Coronary artery (tissue), 2 donors: Measurements from ENCODE around the gene RNF166.
A peak's percentile ranks its signal among the peaks of the same experiment; 100 is the strongest.

ENCODE experiments used
- DNase-seq: peaks from one replicate; pipeline ENCODE4 v3.0.0-alpha.2; 2017; ENCODE audit warnings: low spot score
- H3K27ac ChIP-seq, 2 donors: fragments of 200-600 bp; sonication (generic); one replicate each; pipeline ENCODE4 v1.5.1; 2016 to 2019
- H3K4me3 ChIP-seq: fragments of 200-600 bp; sonication (generic); 2 replicates; pipeline ENCODE4 v1.5.1; 2016; ENCODE audit warnings: mild to moderate bottlenecking, moderate library complexity
- CTCF ChIP-seq: fragments of 200-600 bp; sonication (generic); IDR thresholded peaks from one replicate; pipeline ENCODE4 v1.5.1; 2019; ENCODE audit warnings: antibody characterized with exemption

The RNF166 gene

DNA sequence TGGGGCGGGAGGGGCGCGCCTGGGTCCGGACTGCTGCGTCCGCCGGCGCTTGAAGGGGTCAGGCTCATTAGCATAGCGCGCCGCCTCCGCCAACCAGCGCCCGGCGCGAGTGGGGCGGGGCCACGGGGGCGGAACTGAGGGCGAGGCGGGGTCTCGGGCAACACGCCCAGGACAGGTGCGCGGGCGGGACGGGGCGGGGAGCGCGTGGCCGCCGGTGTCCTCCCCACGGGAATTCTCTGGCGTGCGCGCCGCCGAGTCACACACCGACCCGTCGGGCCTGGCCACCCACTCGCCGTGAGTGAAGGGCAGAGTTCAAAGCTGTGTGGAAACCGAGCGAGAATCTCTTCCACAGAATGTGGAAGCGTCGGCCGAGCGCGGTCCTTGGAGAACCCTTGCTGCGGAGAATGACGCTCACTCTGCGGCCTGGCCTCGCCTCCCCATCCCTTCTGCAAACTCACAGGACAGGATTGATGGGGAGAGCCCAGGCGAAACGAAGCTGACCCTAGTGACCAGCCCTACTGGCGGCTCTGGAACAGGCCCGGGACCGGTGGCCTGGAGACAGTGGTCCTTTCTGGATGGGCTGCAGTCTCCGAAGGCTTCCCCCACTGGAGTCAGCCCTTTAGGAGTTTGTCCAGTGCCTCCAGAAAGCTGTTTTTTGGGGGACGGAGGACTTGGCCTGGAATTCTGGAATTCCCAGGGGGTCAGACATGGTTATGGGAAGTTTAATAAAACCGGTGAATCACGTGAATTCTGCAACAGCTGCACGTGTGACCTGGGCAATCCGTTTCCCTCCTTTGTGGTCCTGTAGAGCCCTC lies 19.6 kb downstream of the RNF166 start, which contains the start of gene SNAI3:
SNAI3 (minus strand) TSS at position 69 of the 815 bp plus-strand sequence. CDS start 101 bp downstream, outside the sequence.
- TF ChIP-seq CTCF: no peak
- H3K27ac ChIP-seq: no peak within 1 kb of the TSS
- DNase-seq: no peak
- peak within 1 kb of the TSS; percentile 64 for H3K4me3 ChIP-seq

- no peak for TF ChIP-seq CTCF
- Histone ChIP-seq H3K4me3 (peak overlapping the region; percentile 64), H3K27ac (no peak overlapping the region)
- DNase-seq: no peak
Observed at GRCh38 chr16:88686062-88686438, 20.2 kb downstream of the RNF166 start.

- H3K4me3 ChIP-seq: peak overlapping the region; percentile 64
- no peak overlapping the region for H3K27ac ChIP-seq
- no peak for DNase-seq
- peak; percentile 13 for TF ChIP-seq CTCF
Observed at GRCh38 chr16:88685156-88686061, 20.8 kb downstream of the RNF166 start.

- no peak for TF ChIP-seq CTCF
- DNase-seq: no peak
- Histone ChIP-seq H3K4me3 (no peak overlapping the region), H3K27ac (no peak overlapping the region)
Observed at GRCh38 chr16:88684569-88685155, 21.5 kb downstream of the RNF166 start.

- peak overlapping the region; percentile 21 for H3K4me3 ChIP-seq
- TF ChIP-seq CTCF: no peak
- DNase-seq: no peak
- H3K27ac ChIP-seq: peak overlapping the region in 1 of 2 donors; percentile 74
Observed at GRCh38 chr16:88681709-88682451, 24.3 kb downstream of the RNF166 start.

- H3K27ac ChIP-seq: no peak overlapping the region
- DNase-seq: no peak
- no peak for TF ChIP-seq CTCF
Observed at GRCh38 chr16:88681084-88681680, 25.0 kb downstream of the RNF166 start.

More at GRCh38 chr16:88681084-88681680, 25.0 kb downstream of the RNF166 start:
- H3K4me3 ChIP-seq: no peak overlapping the region
